ENCODE data around the gene ARMC5.
"Not testable (repeated sequence)": the region's sequence is repeated elsewhere in the genome, so short reads cannot be mapped to it uniquely, and the experiment has no call there.

ARMC5 gene

DNA sequence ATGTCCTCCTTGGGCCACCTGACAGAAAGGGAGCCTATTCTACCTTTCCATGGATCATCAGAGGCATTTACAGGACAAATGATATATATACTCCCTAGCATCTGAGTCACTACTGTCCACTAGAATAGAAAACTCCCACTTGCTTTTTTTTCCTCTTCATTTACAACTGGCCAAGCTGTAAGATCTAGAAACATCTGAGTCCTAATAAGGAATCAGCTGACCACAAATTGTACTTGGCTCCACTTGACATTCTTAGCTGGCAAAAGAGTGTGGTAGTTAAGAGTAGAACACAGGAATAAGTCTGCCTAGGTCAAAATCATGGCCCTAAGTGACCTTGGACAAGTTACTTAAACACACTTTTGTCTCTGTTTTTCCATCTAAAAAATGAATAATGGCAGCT is 43.7 kb downstream of the ARMC5 start:
- no peak for DNase-seq

DNA sequence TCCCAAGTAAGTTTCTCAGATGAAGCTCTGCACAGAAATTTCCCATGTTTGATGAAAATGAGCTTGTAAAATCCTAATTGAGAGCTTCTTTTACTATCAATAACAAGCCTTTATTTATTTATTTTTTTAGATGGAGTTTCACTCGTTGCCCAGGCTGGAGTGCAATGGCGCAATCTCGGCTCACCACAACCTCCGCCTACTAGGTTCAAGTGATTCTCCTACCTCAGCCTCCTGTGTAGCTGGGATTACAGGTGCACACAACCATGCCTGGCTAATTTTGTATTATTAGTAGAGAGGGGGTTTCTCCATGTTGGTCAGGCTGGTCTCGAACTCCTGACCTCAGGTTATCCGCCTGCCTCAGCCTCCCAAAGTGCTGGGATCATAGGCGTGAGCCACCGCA is 44.3 kb downstream of the ARMC5 start:
- not testable (repeated sequence) for DNase-seq

DNA sequence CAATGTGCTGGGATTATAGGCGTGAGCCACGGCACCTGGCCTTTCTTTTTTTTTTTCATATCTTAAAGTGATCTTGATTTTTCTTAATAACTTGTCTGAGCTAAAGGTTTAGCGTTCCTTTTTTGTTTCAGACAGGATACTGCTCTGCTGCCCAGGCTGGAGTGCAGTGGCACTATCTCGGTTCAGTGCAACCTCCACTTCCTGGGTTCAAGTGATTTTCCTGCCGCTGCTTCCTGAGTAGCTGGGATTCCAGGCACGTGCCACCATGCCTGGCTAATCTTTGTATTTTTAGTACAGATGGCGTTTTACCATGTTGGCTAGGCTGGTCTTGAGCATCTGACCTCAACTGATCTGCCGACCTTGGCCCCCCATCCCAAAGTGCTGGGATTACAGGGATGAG is 44.9 kb downstream of the ARMC5 start:
- DNase-seq, result no peak

DNA sequence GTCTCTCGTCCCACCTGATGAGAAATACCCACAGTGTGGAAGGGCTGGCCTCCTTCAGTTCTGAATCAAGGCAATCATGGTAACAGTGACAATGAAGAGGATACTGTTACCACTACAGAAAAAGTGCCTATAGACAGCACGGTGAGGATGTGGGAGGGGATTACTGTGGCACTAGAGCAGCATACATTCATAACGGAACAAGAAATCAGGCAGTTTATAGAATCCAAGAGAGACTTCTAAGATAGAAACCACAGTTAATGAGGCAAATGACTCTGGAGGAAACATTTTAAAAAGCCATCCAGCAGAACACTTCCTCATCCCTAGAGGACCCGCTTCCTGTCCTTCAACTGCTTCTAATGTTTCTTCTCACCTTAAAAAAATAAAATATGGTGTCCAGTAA is 46.2 kb downstream of the ARMC5 start:
- no peak for DNase-seq

DNA sequence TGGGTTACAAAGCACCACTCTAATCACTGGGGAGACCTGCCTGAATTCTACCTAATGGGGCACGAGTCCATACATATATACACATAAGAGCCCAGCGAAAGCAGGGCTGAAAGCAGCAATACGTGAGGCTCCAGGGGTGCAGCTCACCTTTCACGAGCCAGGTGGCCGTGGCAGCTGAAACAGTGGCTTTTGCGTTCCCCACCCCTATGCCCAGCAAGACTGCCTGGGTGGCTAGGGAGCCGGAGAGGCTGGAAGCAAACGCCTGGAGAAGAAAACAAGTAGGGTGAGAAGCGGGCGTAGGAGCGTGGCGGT is 48.3 kb downstream of the ARMC5 start:
- no peak for DNase-seq

DNA sequence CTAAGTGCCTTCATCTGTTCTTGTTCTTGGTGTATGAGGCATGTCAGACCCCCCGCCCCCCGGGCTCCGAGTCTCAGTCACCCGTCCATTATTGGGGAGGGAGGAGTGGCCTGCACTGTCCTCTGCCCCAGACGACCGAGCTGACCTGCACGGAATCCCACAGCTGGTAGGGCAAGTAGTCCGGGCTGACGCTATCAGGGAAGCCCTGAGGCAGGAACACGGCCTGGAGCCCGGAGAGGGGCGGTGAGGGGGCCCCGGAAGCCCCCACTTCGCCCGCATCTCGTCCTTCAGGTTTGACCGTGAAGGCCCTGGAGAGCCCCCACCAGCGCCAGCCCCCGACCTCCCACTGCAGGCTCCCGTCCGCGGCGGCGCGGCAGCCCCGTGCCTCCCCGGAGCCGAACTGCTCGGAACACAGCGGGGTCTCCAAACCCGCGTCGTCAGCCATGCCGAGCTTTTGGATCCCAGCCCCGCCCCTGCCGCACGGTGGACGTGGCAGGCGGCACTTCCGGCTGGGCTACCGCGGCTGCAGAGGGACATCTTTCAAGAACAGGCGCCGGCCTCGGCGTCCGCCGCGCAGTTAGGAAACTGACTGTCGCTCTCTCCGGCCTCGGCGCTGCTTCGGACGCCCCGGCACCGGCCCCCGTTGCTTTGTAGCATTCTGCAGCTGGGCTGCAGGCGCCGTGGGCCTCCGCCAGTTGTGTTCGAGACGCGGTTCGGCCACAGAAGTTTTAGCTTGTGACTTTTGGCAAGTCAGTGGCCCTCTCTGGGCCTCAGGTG is 48.8 kb downstream of the ARMC5 start, which contains the start of gene RUSF1:
Gene RUSF1 (minus strand): TSS at position 463 of the 777 bp plus-strand sequence. CDS start 18 bp downstream, at position 445.
- DNase-seq, result peak; percentile 61 to 88

DNA sequence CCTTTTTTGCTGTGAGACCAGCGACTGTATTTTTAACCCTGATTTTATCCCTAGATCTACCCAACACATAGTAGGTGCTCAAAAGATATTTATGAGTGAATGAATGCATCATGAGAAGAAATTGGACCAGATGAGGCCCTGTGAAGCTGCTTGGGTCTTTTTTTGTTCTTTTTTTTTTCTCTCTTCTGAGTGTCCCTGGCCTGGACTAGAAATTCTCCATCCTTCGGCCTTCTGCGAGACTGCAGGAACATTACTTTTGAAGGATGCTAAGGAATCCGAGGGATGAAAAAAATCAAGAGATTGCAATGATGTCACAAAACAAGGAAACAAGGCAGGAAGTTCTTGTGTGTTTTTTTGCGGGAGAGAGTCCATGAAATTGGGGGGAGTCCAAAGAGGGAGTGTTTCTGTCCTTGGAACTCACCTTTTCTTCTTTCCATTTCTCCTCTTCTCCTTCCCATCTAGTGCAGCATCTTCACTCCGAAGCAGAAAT is 49.5 kb downstream of the ARMC5 start:
- no peak for DNase-seq

DNA sequence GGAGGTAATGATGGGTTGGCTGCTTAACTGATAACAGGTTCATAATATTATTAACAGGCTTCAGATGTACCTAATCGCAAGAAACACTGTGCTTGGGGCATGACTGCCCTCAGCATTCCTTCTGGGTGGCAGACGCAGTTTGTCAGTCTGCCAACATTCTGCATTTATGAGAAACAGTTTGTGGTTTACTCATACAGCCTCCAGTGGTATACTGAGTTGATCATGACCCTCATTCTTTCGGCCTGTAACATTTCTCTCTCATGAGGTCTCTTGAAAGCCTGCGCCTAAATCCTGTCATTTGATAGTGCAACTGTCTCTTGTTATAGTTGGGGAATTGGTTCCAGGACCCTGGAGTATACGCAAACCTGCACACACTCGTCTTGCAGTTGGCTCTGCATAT is 53.8 kb downstream of the ARMC5 start:
- no peak for DNase-seq

DNA sequence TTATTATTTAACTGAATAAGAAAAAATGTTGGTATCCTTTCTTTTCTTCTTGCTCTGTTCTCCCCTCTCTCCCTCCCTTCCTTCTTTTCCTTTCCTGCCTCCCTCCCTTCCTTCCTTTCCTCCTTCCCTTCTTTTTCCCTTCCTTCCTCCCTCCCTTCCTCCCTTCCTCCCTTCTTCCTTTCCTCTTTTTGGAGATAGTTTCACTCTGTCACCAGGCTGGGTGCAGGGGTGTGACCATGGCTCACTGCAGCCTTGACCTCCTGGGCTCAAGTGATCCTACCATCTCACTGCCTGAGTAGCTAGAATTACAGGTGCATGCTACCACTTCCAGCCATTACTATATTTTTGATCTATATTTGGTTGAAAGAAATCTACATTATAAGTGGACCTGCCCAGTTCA is 54.6 kb downstream of the ARMC5 start:
- no peak for DNase-seq

Measured in NCI-H446 (cell line).